GM12878 (cell line): Measurements from ENCODE around the gene UNG. TPM values are rescaled to one million over a fixed set of nuclear protein-coding genes. Genes with fewer than 3 reads are reported as not detected.
A peak's percentile ranks its signal among the peaks of the same experiment; 100 is the strongest.

Experiments used
- ATF3 ChIP-seq: IDR thresholded peaks from 2 replicates; pipeline ENCODE4 v1.6.1; 2011; ENCODE audit warnings: low read depth, mild to moderate bottlenecking, low read length, moderate library complexity, borderline replicate concordance; ENCODE audit errors: extremely low read depth
- CHD1 ChIP-seq: IDR thresholded peaks from 2 replicates; pipeline ENCODE4 v1.6.1; 2012; ENCODE audit warnings: low read depth, low read length, improper control_type of control experiment
- E2F8 ChIP-seq: fragments of 450-650 bp; IDR thresholded peaks from 2 replicates; pipeline ENCODE4 v1.6.1; 2018; ENCODE audit warnings: mild to moderate bottlenecking, low read depth, moderate library complexity; ENCODE audit not compliant: partially characterized antibody
- EGR1 ChIP-seq, 2 experiments: IDR thresholded peaks; 1 replicate in 1 of 2; 2 replicates in 1 of 2; pipeline ENCODE4 v1.6.1; 2011 to 2012; ENCODE audit warnings: low read depth in 2 of 2, low read length in 2 of 2, borderline replicate concordance in 1 of 2, mild to moderate bottlenecking in 1 of 2, moderate library complexity in 1 of 2
- ESRRA ChIP-seq: IDR thresholded peaks from 2 replicates; pipeline ENCODE4 v1.6.1; 2012; ENCODE audit warnings: mild to moderate bottlenecking, low read length, improper control_type of control experiment
- FOXK2 ChIP-seq: fragments of 450-650 bp; IDR thresholded peaks from 2 replicates; pipeline ENCODE4 v1.6.1; 2017; ENCODE audit warnings: mild to moderate bottlenecking, moderate library complexity
- FOXM1 ChIP-seq: IDR thresholded peaks from 2 replicates; pipeline ENCODE4 v1.6.1; 2012; ENCODE audit warnings: low read depth, mild to moderate bottlenecking, inconsistent platforms, low read length, moderate library complexity
- IRF5 ChIP-seq: fragments of 450-650 bp; IDR thresholded peaks from 2 replicates; pipeline ENCODE4 v1.6.1; 2017; ENCODE audit warnings: borderline replicate concordance
- KAT2A ChIP-seq: conservative IDR thresholded peaks from 2 replicates; pipeline ENCODE4 v1.6.1; 2011; ENCODE audit warnings: low read depth, low read length; ENCODE audit not compliant: control insufficient read depth
- KLF5 ChIP-seq: fragments of 450-650 bp; IDR thresholded peaks from 2 replicates; pipeline ENCODE4 v1.6.1; 2014; ENCODE audit warnings: mild to moderate bottlenecking; ENCODE audit not compliant: partially characterized antibody
- NFYB ChIP-seq: IDR thresholded peaks from 2 replicates; pipeline ENCODE4 v1.6.1; 2011; ENCODE audit warnings: low read depth, mild to moderate bottlenecking, low read length, improper control_type of control experiment, moderate library complexity; ENCODE audit not compliant: insufficient read depth
- NR2C2 ChIP-seq: IDR thresholded peaks from 2 replicates; pipeline ENCODE4 v1.6.1; 2011; ENCODE audit warnings: borderline replicate concordance, low read depth; ENCODE audit not compliant: control insufficient read depth, insufficient read length
- PBX3 ChIP-seq: IDR thresholded peaks from 2 replicates; pipeline ENCODE4 v1.6.1; 2011; ENCODE audit warnings: mild to moderate bottlenecking, low read depth, low read length, moderate library complexity; ENCODE audit not compliant: insufficient replicate concordance
- RAD21 ChIP-seq: IDR thresholded peaks from 2 replicates; pipeline ENCODE4 v1.6.1; 2011; ENCODE audit warnings: mild to moderate bottlenecking, low read depth, low read length, moderate library complexity; ENCODE audit not compliant: insufficient read depth
- SMARCA5 ChIP-seq: fragments of 450-650 bp; IDR thresholded peaks from 2 replicates; pipeline ENCODE4 v1.6.1; 2017; ENCODE audit warnings: mild to moderate bottlenecking
- USF1 ChIP-seq: IDR thresholded peaks from 2 replicates; pipeline ENCODE4 v1.6.1; 2011; ENCODE audit warnings: borderline replicate concordance, low read depth, mild to moderate bottlenecking, moderate library complexity, mixed read lengths, low read length; ENCODE audit not compliant: insufficient read depth; ENCODE audit errors: extremely low read length
- ZBTB33 ChIP-seq: fragments of 450-650 bp; IDR thresholded peaks from 2 replicates; pipeline ENCODE4 v1.6.1; 2017; ENCODE audit warnings: mild to moderate bottlenecking
- polyA plus RNA-seq, 11 experiments: library from polyadenylated mRNA; depleted of rRNA in 4 of 11; unstranded in 6 of 11; stranded (reverse) in 5 of 11; fragments of >200 nt; fragmentation: Nextera tagmentation in 4 of 11; fragmentation: Illumina TruSeq in 1 of 11; extraction: Ambion mirVana in 4 of 11; extraction: Trizol in 1 of 11; gene quantifications; 1 replicate in 1 of 11; 2 replicates in 10 of 11; pipeline versions ENCODE4 v1.2.1 to v1.2.3, GENCODE V29; 2011 to 2016; ENCODE audit warnings: inconsistent platforms in 2 of 11, missing spikeins in 2 of 11, low read depth in 1 of 11
- total RNA-seq, 4 experiments: library from RNA; depleted of rRNA in 3 of 4; stranded (reverse); fragments of >200 nt in 3 of 4; fragmentation: Illumina TruSeq in 1 of 4; extraction: Trizol in 1 of 4; gene quantifications; 2 replicates each; pipeline versions ENCODE4 v1.2.1 to v1.2.3, GENCODE V29; 2013 to 2021

Gene UNG
- total and polyA plus RNA-seq, 10 of the 15 experiments (the other 5 are each of a cell fraction or from before 2014, with no cell fraction given) = 9.5 to 81.9 (median 48.2) TPM

- peak; percentile 9 for TF ChIP-seq PBX3
- no peak for TF ChIP-seq FOXM1
- TF ChIP-seq FOXK2 = peak; percentile 74
- TF ChIP-seq SMARCA5 = peak; percentile 84
- no peak for TF ChIP-seq ZBTB33
- TF ChIP-seq IRF5 = no peak
- TF ChIP-seq RAD21 = no peak
- TF ChIP-seq CHD1 = no peak
- peak; percentile 42; the same call in 1 of the 2 replicates for TF ChIP-seq ESRRA
- TF ChIP-seq NR2C2 = no peak
- TF ChIP-seq ATF3 = no peak
- TF ChIP-seq E2F8 = peak; percentile 95
- no peak for TF ChIP-seq NFYB
- TF ChIP-seq KAT2A = no peak
- TF ChIP-seq USF1 = peak; percentile 12
- TF ChIP-seq EGR1 (IDR thresholded peaks at IDR 0.05; ENCODE audit: borderline replicate concordance in 1 of 2, low read depth in 2 of 2, low read length in 2 of 2) = peak; percentile 63 to 94
- peak; percentile 88 for TF ChIP-seq KLF5
These were observed 44.7 kb upstream of the UNG start, which contains the start of gene USP30 (continued) for GRCh38 chr12:109052414-109053323.
